Glutamatergic neuron (in vitro differentiated cells): ENCODE measurements around the gene MYADM. TPM values are rescaled to one million over a fixed set of nuclear protein-coding genes. Genes with fewer than 3 reads are reported as not detected.

Experiments
- DNase-seq: peaks from one replicate; pipeline ENCODE4 v3.0.0; 2022
- H3K27ac Mint-ChIP-seq: one replicate; pipeline ENCODE4 v1.8.0; 2020; ENCODE audit warnings: mild to moderate bottlenecking, mixed read lengths, inconsistent platforms; ENCODE audit not compliant: unreplicated experiment
- H3K27me3 Mint-ChIP-seq: one replicate; pipeline ENCODE4 v1.8.0; 2020; ENCODE audit warnings: mild to moderate bottlenecking, moderate library complexity, mixed read lengths, inconsistent platforms; ENCODE audit not compliant: unreplicated experiment
- H3K36me3 Mint-ChIP-seq: one replicate; pipeline ENCODE4 v1.8.0; 2020; ENCODE audit warnings: mild to moderate bottlenecking, mixed read lengths, inconsistent platforms; ENCODE audit not compliant: unreplicated experiment
- H3K4me1 Mint-ChIP-seq: one replicate; pipeline ENCODE4 v1.8.0; 2020; ENCODE audit warnings: mild to moderate bottlenecking, low read depth, mixed read lengths, inconsistent platforms; ENCODE audit not compliant: unreplicated experiment
- H3K4me3 Mint-ChIP-seq: one replicate; pipeline ENCODE4 v1.8.0; 2020; ENCODE audit warnings: mild to moderate bottlenecking, mixed read lengths, inconsistent platforms; ENCODE audit not compliant: unreplicated experiment
- H3K9me3 Mint-ChIP-seq: one replicate; pipeline ENCODE4 v1.8.0; 2020; ENCODE audit warnings: mild to moderate bottlenecking, moderate library complexity, mixed read lengths, inconsistent platforms; ENCODE audit not compliant: unreplicated experiment
- total RNA-seq: library from RNA; stranded (reverse); fragmentation: NEBNext Ultra II Directional; extraction: Animal tissue kit (Norgen Biotek cat#: 25700); gene quantifications from one replicate; pipeline ENCODE4 v1.2.1, GENCODE V29; 2021; ENCODE audit not compliant: unreplicated experiment
- TF ChIP-seq, protein P1 (sequence below): fragments of 200-600 bp; sonication (generic); IDR thresholded peaks from one replicate; pipeline ENCODE4 v1.5.0; 2021; ENCODE audit not compliant: partially characterized antibody, unreplicated experiment

MYADM gene
- total RNA-seq, 1 donor from 2014 or later = 61.5 TPM

DNA sequence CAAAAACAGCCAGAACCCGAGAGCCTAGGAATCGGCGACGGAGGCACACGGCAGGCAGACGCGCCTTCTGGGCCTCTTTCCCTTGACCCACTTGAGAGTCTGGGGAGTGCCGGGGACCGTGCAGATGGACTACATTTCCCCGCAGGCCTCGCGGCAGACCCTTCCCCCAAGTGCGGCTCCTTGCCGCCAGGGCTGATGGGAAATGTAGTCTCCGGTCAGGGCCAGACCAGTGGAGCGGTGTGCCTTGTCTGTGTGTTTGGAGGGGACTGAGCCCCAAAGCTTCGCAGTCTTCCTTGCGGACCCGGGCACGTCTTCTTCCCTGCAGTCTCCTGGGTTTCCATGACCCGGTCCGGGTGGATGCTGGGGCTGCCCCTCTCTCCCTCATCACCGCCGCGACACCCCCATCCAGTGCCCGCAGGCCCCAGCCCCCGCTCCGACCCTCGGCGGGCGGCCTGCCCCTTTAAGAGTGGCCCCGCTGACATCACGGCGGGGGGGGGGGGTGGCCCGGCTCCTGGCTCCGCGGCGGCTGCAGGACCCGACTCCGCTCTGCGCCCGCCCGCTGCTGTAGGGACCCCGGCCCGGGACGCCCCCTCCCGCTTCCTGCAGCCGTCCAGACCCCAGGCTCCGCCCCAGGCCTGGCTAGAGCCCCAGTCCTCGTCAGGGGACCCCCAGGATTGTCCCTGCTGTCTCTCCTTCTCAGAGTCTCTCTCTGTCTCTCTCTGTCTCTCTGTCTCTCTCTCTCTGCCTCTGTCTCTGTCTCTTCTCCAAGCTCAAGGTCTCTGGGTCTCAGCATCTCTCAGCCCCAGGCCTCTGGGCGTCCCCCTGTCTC is 40.6 kb downstream of the MYADM start:
- Mint-ChIP-seq H3K27ac (peak overlapping the region; percentile 97), H3K36me3 (no peaks in the 10 kb centered on the region), H3K9me3 (peaks cover 13% of the 10 kb centered on the region), H3K27me3 (peaks cover 18% of the 10 kb centered on the region), H3K4me1 (peaks cover 22% of the 10 kb centered on the region), H3K4me3 (peak overlapping the region; percentile 96)
- DNase-seq = peak; percentile 85
- TF ChIP-seq, protein P1, sequence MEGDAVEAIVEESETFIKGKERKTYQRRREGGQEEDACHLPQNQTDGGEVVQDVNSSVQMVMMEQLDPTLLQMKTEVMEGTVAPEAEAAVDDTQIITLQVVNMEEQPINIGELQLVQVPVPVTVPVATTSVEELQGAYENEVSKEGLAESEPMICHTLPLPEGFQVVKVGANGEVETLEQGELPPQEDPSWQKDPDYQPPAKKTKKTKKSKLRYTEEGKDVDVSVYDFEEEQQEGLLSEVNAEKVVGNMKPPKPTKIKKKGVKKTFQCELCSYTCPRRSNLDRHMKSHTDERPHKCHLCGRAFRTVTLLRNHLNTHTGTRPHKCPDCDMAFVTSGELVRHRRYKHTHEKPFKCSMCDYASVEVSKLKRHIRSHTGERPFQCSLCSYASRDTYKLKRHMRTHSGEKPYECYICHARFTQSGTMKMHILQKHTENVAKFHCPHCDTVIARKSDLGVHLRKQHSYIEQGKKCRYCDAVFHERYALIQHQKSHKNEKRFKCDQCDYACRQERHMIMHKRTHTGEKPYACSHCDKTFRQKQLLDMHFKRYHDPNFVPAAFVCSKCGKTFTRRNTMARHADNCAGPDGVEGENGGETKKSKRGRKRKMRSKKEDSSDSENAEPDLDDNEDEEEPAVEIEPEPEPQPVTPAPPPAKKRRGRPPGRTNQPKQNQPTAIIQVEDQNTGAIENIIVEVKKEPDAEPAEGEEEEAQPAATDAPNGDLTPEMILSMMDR = no peak

DNA sequence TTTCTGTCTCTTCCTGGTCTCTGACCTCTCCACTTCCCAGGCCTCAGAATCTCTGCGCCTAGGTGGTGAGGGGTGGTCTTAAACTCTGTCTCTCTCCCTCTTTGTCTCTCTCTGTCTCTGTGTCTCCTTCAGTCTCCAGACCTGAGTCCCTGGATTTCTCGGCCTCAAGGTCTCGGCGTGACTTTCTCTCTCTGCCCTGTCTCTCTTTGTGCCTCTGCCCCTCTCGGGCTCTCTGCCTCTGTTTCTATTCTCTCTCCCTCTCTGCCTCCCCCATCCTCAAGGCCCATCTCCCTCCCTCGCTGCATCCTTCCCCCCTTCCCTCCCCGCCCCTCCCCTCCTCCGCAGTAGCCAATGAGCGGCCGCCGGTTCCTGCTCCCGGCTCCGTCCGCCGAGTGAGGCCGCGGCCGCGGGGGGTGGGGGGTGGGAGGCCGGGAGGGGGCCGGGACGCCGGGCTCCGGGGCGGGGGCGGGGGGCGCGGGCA is 41.3 kb downstream of the MYADM start, which contains the start of gene CACNG7:
Gene CACNG7 (plus strand): TSS at position 344 of the 481 bp plus-strand sequence. CDS start 3,554 bp downstream, outside the sequence.
- H3K4me1 Mint-ChIP-seq = peaks cover 22% of the 10 kb centered on the region
- no peaks in the 10 kb centered on the region for H3K36me3 Mint-ChIP-seq
- TF ChIP-seq, protein P1 = no peak
- peaks cover 13% of the 10 kb centered on the region for H3K9me3 Mint-ChIP-seq
- H3K27ac Mint-ChIP-seq = peak within 1 kb of the TSS; percentile 97
- peaks cover 20% of the 10 kb centered on the region for H3K27me3 Mint-ChIP-seq
- peak; percentile 70 for DNase-seq
- peak within 1 kb of the TSS; percentile 99 for H3K4me3 Mint-ChIP-seq

- Mint-ChIP-seq H3K27ac (peak overlapping the region; percentile 76), H3K36me3 (no peaks in the 10 kb centered on the region), H3K27me3 (peaks cover 18% of the 10 kb centered on the region), H3K4me1 (peaks cover 22% of the 10 kb centered on the region), H3K9me3 (peaks cover 13% of the 10 kb centered on the region), H3K4me3 (peak overlapping the region; percentile 99)
- peak; percentile 48 for DNase-seq
- TF ChIP-seq, protein P1 = no peak
These were observed 41.9 kb downstream of the MYADM start for GRCh38 chr19:53909471-53910169.

GRCh38 chr19:53910170-53910518 is 42.5 kb downstream of the MYADM start:
- Mint-ChIP-seq H3K27me3 (peaks cover 20% of the 10 kb centered on the region), H3K36me3 (no peaks in the 10 kb centered on the region), H3K4me1 (peaks cover 22% of the 10 kb centered on the region), H3K27ac (peak overlapping the region; percentile 76), H3K4me3 (peak overlapping the region; percentile 99), H3K9me3 (peaks cover 18% of the 10 kb centered on the region)
- TF ChIP-seq, protein P1 = no peak
- DNase-seq = peak; percentile 74
